Stimulated activated naive CD8-positive, alpha-beta T cell treated with anti-CD3 and anti-CD28 coated beads, Interleukin-15, Interleukin-2, amounts not matched to agents 100 U/mL and 50 U/mL, for 24 hours (primary cell): Measurements from ENCODE around the gene SLC4A7.
A peak's percentile ranks its signal among the peaks of the same experiment; 100 is the strongest.
"Not testable (repeated sequence)": the region's sequence is repeated elsewhere in the genome, so short reads cannot be mapped to it uniquely, and the experiment has no call there.

ENCODE experiments used
- ATAC-seq: fragments of 150-1000 bp; cut with Tn5 transposase; one replicate; pipeline ENCODE4 v1.10.0; 2021
- DNase-seq: peaks from one replicate; pipeline ENCODE4 v3.0.0; 2021

SLC4A7 gene

GRCh38 chr3:27486336-27486735 is 2.2 kb upstream of the SLC4A7 start:
- DNase-seq (no peak), ATAC-seq (no peak)

GRCh38 chr3:27485866-27486265 is 1.7 kb upstream of the SLC4A7 start:
- ATAC-seq (no peak), DNase-seq (no peak)

- no peak for ATAC-seq
- peak; percentile 54 for DNase-seq
Measured at GRCh38 chr3:27483117-27484014, 818 bp downstream of the SLC4A7 start.

GRCh38 chr3:27479806-27480543 is 4.2 kb downstream of the SLC4A7 start:
- DNase-seq (no peak), ATAC-seq (no peak)

GRCh38 chr3:27471923-27472550 is 12.1 kb downstream of the SLC4A7 start:
- no peak for DNase-seq
- no peak for ATAC-seq

- no peak for ATAC-seq
- no peak for DNase-seq
Measured at GRCh38 chr3:27468283-27468886, 15.8 kb downstream of the SLC4A7 start.

- ATAC-seq (peak; percentile 84), DNase-seq (no peak)
Measured at GRCh38 chr3:27467545-27467944, 16.6 kb downstream of the SLC4A7 start.

GRCh38 chr3:27464646-27465045 is 19.5 kb downstream of the SLC4A7 start:
- ATAC-seq (no peak), DNase-seq (no peak)

- DNase-seq (no peak), ATAC-seq (no peak)
Measured at GRCh38 chr3:27462228-27462627, 22.0 kb downstream of the SLC4A7 start.

- ATAC-seq (no peak), DNase-seq (no peak)
Measured at GRCh38 chr3:27458929-27459328, 25.3 kb downstream of the SLC4A7 start.

GRCh38 chr3:27456554-27456953 is 27.6 kb downstream of the SLC4A7 start:
- DNase-seq (no peak), ATAC-seq (no peak)

GRCh38 chr3:27454914-27455313 is 29.3 kb downstream of the SLC4A7 start:
- DNase-seq (no peak), ATAC-seq (peak; percentile 84)

- ATAC-seq (peak; percentile 55), DNase-seq (no peak)
Measured at GRCh38 chr3:27454461-27454860, 29.7 kb downstream of the SLC4A7 start.

GRCh38 chr3:27452368-27453090 is 31.7 kb downstream of the SLC4A7 start:
- ATAC-seq (no peak), DNase-seq (no peak)

GRCh38 chr3:27451842-27452241 is 32.3 kb downstream of the SLC4A7 start:
- no peak for DNase-seq
- no peak for ATAC-seq

GRCh38 chr3:27451251-27451650 is 32.9 kb downstream of the SLC4A7 start:
- peak; percentile 33 for ATAC-seq
- DNase-seq, result no peak

GRCh38 chr3:27449530-27450150 is 34.5 kb downstream of the SLC4A7 start:
- ATAC-seq (no peak), DNase-seq (no peak)

GRCh38 chr3:27442995-27443394 is 41.2 kb downstream of the SLC4A7 start:
- DNase-seq, result not testable (repeated sequence)

GRCh38 chr3:27438352-27438751 is 45.8 kb downstream of the SLC4A7 start:
- DNase-seq, result not testable (repeated sequence)

More at GRCh38 chr3:27442995-27443394, 41.2 kb downstream of the SLC4A7 start:
- ATAC-seq, result not testable (repeated sequence)

GRCh38 chr3:27431116-27431515 is 53.1 kb downstream of the SLC4A7 start:
- DNase-seq, result no peak
- ATAC-seq, result no peak

More at GRCh38 chr3:27438352-27438751, 45.8 kb downstream of the SLC4A7 start:
- not testable (repeated sequence) for ATAC-seq

GRCh38 chr3:27429909-27430308 is 54.3 kb downstream of the SLC4A7 start:
- no peak for ATAC-seq
- no peak for DNase-seq
